Epidermal melanocyte (primary cell): ENCODE measurements around the gene STK11IP.

Experiments used
- DNase-seq: peaks from one replicate; pipeline ENCODE4 v3.0.0; 2011; ENCODE audit warnings: low spot score; ENCODE audit not compliant: insufficient read length

Gene STK11IP

DNA sequence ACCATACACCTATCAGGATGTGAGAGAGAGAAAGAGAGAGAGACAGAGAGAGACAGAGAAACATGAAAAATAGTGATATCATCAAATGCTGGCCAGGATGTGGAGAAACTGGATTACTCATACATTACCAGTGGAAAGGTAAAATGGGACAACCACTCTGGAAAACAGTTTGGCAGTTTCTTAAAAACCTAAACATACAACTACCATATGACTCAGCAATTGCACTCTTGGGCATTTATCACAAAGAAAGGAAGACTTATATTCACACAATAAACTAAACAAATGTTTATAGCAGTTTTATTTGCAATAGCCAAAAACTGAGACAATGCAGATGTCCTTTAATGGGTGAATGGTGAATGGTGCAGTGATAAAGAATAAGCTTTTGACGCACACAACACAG is 58.9 kb downstream of the STK11IP start:
- no peak for DNase-seq

- DNase-seq, result no peak
Observed at GRCh38 chr2:219658196-219658846, 60.7 kb downstream of the STK11IP start.

GRCh38 chr2:219658874-219659273 is 61.2 kb downstream of the STK11IP start:
- no peak for DNase-seq

GRCh38 chr2:219661197-219661954 is 63.7 kb downstream of the STK11IP start:
- no peak for DNase-seq

DNA sequence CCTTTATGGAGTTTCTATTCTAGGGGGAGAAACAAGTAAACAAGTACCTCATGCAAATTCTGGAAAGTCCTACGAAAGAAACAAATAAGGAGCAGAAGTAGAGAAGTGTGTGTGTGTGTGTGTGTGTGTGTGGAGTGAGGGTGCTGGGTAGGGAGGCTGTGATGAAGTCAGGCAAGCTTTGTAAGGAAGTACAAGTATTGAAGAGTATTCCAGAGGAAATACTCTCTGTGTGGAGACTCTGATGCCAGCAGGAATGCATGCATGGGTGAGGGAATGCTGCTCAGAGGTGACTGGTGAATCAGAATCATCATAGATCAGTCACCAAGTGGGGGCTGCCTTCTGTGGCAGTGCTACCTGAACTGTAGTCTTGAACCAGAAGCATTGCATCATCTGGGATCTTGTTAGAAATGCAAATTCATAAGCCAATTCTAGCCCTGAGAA is 64.3 kb downstream of the STK11IP start:
- no peak for DNase-seq

GRCh38 chr2:219662566-219662965 is 64.9 kb downstream of the STK11IP start:
- DNase-seq, result no peak

GRCh38 chr2:219663116-219663762 is 65.6 kb downstream of the STK11IP start:
- no peak for DNase-seq

GRCh38 chr2:219664041-219664440 is 66.4 kb downstream of the STK11IP start:
- DNase-seq, result no peak

DNA sequence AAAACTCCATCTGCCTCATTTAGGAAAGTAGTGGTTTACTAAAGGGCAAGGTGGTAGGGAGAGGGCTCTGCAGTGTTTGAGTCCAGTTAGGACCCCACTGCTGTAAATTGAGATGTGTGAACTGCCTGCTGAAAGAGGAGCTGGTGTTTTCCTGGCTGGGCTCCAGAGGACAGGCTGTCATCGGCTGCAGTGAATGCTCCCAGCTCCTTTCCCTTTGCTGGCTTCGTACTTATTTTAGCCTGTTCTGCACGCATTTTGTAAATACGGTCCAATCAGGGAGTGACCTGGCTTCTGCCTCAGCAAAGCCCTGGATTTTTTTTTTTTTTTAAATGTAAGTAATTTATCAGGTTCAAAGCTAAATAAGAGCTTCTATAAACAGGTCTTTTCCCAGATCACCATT is 67.3 kb downstream of the STK11IP start:
- no peak for DNase-seq

DNA sequence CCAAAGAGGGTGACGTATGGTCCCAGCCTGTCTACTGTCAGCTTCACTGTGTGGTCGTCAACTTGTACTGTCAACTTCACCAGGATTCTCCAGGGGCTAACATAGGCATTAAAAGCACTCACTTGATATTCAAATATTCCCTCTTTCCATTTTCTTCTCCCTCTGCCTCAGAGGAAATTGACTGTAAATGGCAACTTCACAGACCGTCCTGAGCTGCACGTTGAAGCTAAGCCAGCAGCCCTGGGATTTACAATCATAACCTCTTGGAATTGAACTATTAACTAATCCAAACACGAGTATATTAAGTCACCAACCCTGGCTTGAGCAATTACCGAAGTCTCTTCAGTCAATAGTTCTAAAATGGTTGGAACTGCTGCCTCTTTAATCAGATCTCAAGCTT is 68.3 kb downstream of the STK11IP start:
- DNase-seq, result no peak
